Body of pancreas (tissue), 4 donors: ENCODE data around the gene RNF17. TPM values are rescaled to one million over a fixed set of nuclear protein-coding genes. Genes with fewer than 3 reads are reported as not detected.

Experiments used
- ATAC-seq: fragments of 150-250 bp; one replicate; pipeline ENCODE4 v1.9.1; 2016
- DNase-seq, 4 donors: peaks; one replicate each; pipeline ENCODE4 v3.0.0-alpha.2; 2019
- H3K27ac ChIP-seq, 4 donors: fragments of 200-600 bp; sonication (generic); 1 replicate in 3 of 4; 2 replicates in 1 of 4; pipeline versions ENCODE4 v1.5.1 to v1.6.1; 2016 to 2019; ENCODE audit warnings: mild to moderate bottlenecking in 1 of 4, mixed read lengths in 1 of 4, moderate library complexity in 1 of 4
- H3K27me3 ChIP-seq, 2 donors: fragments of 200-600 bp; sonication (generic); one replicate each; pipeline ENCODE4 v1.6.0; 2016; ENCODE audit warnings: mild to moderate bottlenecking in 1 of 2
- H3K36me3 ChIP-seq, 2 donors: fragments of 200-600 bp; sonication (generic); replicated peaks in 1 of 2; 2 replicates each; pipeline ENCODE4 v1.5.1; 2016; ENCODE audit warnings: low read depth in 2 of 2; ENCODE audit not compliant: insufficient read depth in 1 of 2
- H3K4me1 ChIP-seq: fragments of 200-600 bp; sonication (generic); one replicate; pipeline ENCODE4 v1.6.0; 2016
- H3K4me3 ChIP-seq, 2 donors: fragments of 200-600 bp; sonication (generic); 1 replicate in 1 of 2; 2 replicates in 1 of 2; pipeline ENCODE4 v1.5.1; 2016 to 2019
- H3K9me3 ChIP-seq, 3 donors: fragments of 200-600 bp; sonication (generic); 1 replicate in 2 of 3; 2 replicates in 1 of 3; pipeline ENCODE4 v1.5.1; 2016
- CTCF ChIP-seq, 7 experiments: fragments of 450-650 bp in 4 of 7; fragments of 200-600 bp in 3 of 7; sonication (generic) in 3 of 7; IDR thresholded peaks; one replicate each; pipeline ENCODE4 v1.5.1; 2016 to 2019; ENCODE audit warnings: antibody characterized with exemption in 7 of 7
- POLR2A ChIP-seq, 3 donors: fragments of 450-650 bp; IDR thresholded peaks; one replicate each; pipeline ENCODE4 v1.6.1; 2016; ENCODE audit warnings: antibody characterized with exemption in 3 of 3, mild to moderate bottlenecking in 2 of 3
- WGBS, 2 donors: methylation state at CpG; one replicate each; pipeline ENCODE4 v1.1.5; 2017; 5-methylcytosine and 5-hydroxymethylcytosine counted together
- intact Hi-C: fragments of 100-400 bp; cut with DNase I; formaldehyde crosslinking; loops from one replicate; pipeline ENCODE4 v1.15.1; 2023
- total RNA-seq, 2 donors: library from RNA; depleted of rRNA; stranded (reverse); fragments of >200 nt; gene quantifications; one replicate each; pipeline ENCODE4 v1.1.0, GENCODE V29; 2016

The RNF17 gene
- total RNA-seq, 2 donors from 2014 or later: 1.6 TPM; not detected in 1

GRCh38 chr13:24866488-24866887 lies 102.5 kb downstream of the RNF17 start:
- Histone ChIP-seq H3K27me3 (no peaks in the 10 kb centered on the region), H3K36me3 (no peaks in the 10 kb centered on the region), H3K4me1 (no peaks in the 10 kb centered on the region), H3K4me3 (no peak overlapping the region), H3K27ac (no peak overlapping the region), H3K9me3 (no peaks in the 10 kb centered on the region)
- intact Hi-C loops: no loop called here
- no peak for TF ChIP-seq CTCF (IDR thresholded peaks at IDR 0.05)
- TF ChIP-seq POLR2A (IDR thresholded peaks at IDR 0.05): no peak
- ATAC-seq (no peak), DNase-seq (no peak)
- 72 to 81% methylated on average over 2 of the region's 2 CpGs for WGBS, 2 donors

GRCh38 chr13:24868874-24869273 lies 104.9 kb downstream of the RNF17 start:
- TF ChIP-seq CTCF (IDR thresholded peaks at IDR 0.05) (no peak), POLR2A (IDR thresholded peaks at IDR 0.05) (no peak)
- Histone ChIP-seq H3K27me3 (no peaks in the 10 kb centered on the region), H3K4me1 (no peaks in the 10 kb centered on the region), H3K27ac (no peak overlapping the region), H3K36me3 (no peaks in the 10 kb centered on the region), H3K4me3 (no peak overlapping the region), H3K9me3 (no peaks in the 10 kb centered on the region)
- DNase-seq: no peak
- intact Hi-C loops: no loop called here
- no peak for ATAC-seq
- 31 to 39% methylated on average over 4 of the region's 4 CpGs for whole genome bisulfite sequencing, 2 donors

- DNase-seq (no peak), ATAC-seq (no peak)
- H3K4me3 ChIP-seq: no peak overlapping the region
- TF ChIP-seq POLR2A (IDR thresholded peaks at IDR 0.05): no peak
- TF ChIP-seq CTCF (IDR thresholded peaks at IDR 0.05): no peak
- WGBS, 2 donors: 46 to 52% methylated on average over 6 of the region's 6 CpGs
- no peaks in the 10 kb centered on the region for H3K4me1 ChIP-seq
- no peak overlapping the region for H3K27ac ChIP-seq
- H3K9me3 ChIP-seq: no peaks in the 10 kb centered on the region
- H3K27me3 ChIP-seq: no peaks in the 10 kb centered on the region
- no peaks in the 10 kb centered on the region for H3K36me3 ChIP-seq
- intact Hi-C loops: no loop called here
Measured at GRCh38 chr13:24870380-24870760, 106.4 kb downstream of the RNF17 start.

DNA sequence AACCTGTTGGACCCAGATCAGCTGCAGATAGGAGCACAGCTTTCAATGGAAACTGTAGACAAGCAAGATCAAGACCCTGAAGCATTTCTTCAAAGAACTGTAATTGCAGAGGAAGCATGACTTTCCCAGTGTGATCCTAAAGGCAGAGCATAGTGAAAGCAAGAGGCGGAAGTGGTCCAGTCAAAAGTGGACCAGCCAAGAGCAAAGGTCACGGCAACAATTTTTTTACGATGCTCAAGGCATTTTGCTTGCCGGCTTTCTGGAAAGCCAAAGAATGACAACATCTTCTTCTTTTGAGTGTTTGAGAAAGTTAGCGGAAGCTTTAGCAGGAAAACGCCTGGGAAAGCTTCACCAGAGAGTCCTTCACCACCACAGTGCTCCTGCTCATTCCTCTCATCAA lies 111.6 kb downstream of the RNF17 start:
- TF ChIP-seq POLR2A (IDR thresholded peaks at IDR 0.05) (no peak), CTCF (IDR thresholded peaks at IDR 0.05) (no peak)
- Histone ChIP-seq H3K9me3 (no peaks in the 10 kb centered on the region), H3K4me3 (no peak overlapping the region), H3K27me3 (no peaks in the 10 kb centered on the region), H3K27ac (no peak overlapping the region), H3K4me1 (no peaks in the 10 kb centered on the region), H3K36me3 (no peaks in the 10 kb centered on the region)
- DNase-seq: no peak
- WGBS, 2 donors: 82 to 84% methylated on average over 6 of the region's 6 CpGs
- ATAC-seq: no peak
- intact Hi-C loops: no loop called here

- ATAC-seq (no peak), DNase-seq (no peak)
- TF ChIP-seq POLR2A (IDR thresholded peaks at IDR 0.05): no peak
- TF ChIP-seq CTCF (IDR thresholded peaks at IDR 0.05): no peak
- Histone ChIP-seq H3K27me3 (no peaks in the 10 kb centered on the region), H3K4me1 (no peaks in the 10 kb centered on the region), H3K36me3 (no peaks in the 10 kb centered on the region), H3K27ac (no peak overlapping the region), H3K4me3 (no peak overlapping the region), H3K9me3 (no peaks in the 10 kb centered on the region)
- intact Hi-C loops: no loop called here
- WGBS, 2 donors: 77 to 79% methylated on average over 1 of the region's 1 CpG
Measured at GRCh38 chr13:24877531-24877930, 113.6 kb downstream of the RNF17 start.
